Left ventricle myocardium inferior (tissue), 1 donor: ENCODE results near the gene GGT7. TPM values are rescaled to one million over a fixed set of nuclear protein-coding genes. Genes with fewer than 3 reads are reported as not detected.
"Not testable (repeated sequence)": the region's sequence is repeated elsewhere in the genome, so short reads cannot be mapped to it uniquely, and the experiment has no call there.

Source experiments
- DNase-seq: peaks from one replicate; pipeline ENCODE4 v3.0.0-alpha.2; 2020
- H3K27ac ChIP-seq: fragments of 200-600 bp; replicated peaks from 2 replicates; pipeline ENCODE4 v1.8.0; 2021
- H3K27me3 ChIP-seq: fragments of 200-600 bp; 2 replicates; pipeline ENCODE4 v1.8.0; 2021; ENCODE audit warnings: low read depth
- H3K36me3 ChIP-seq: fragments of 200-600 bp; 2 replicates; pipeline ENCODE4 v1.8.0; 2021
- H3K4me1 ChIP-seq: fragments of 200-600 bp; 2 replicates; pipeline ENCODE4 v1.8.0; 2021
- H3K4me3 ChIP-seq: fragments of 200-600 bp; 2 replicates; pipeline ENCODE4 v1.8.0; 2021; ENCODE audit warnings: mild to moderate bottlenecking, moderate library complexity
- H3K9me3 ChIP-seq: fragments of 200-600 bp; replicated peaks from 2 replicates; pipeline ENCODE4 v1.8.0; 2021
- intact Hi-C: fragments of 100-400 bp; cut with micrococcal nuclease; formaldehyde crosslinking; loops from one replicate; pipeline ENCODE4 v1.11.0; 2022
- total RNA-seq: library from RNA; stranded (reverse); fragmentation: NEBNext Ultra II Directional; extraction: Animal tissue kit (Norgen Biotek cat#: 25700); gene quantifications from one replicate; pipeline ENCODE4 v1.2.1, GENCODE V29; 2021
- TF ChIP-seq, protein P1 (sequence below): fragments of 200-600 bp; IDR thresholded peaks from 2 replicates; pipeline ENCODE4 v1.8.0; 2021; ENCODE audit warnings: antibody characterized with exemption, mild to moderate bottlenecking, borderline replicate concordance
- donor health status: DM: no; HTN: yes; CAD: no; lungs with severe emphysema.

Gene GGT7
- total RNA-seq, 1 donor from 2014 or later: 21.6 TPM

DNA sequence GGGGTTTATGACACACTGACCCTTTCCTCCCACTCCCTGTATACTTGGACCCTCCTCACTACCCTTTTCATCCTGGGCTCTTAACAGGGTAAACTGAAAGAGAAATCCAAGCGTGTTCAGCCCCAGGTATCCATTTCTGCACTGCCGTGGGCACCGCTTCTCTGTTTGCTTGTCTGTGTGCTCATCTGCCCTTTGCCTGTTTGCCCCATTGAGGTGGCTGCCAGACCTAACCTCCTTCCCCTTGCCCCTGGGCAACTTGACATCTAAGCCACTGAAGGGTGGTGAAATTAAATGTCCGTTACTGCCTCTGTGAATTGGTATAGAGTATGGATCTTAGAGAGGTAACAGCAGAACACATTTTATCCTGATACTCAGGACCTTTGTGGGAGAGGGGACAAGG, 42.5 kb upstream of the GGT7 start:
- H3K4me1 ChIP-seq: peaks cover 46% of the 10 kb centered on the region
- TF ChIP-seq, protein P1, sequence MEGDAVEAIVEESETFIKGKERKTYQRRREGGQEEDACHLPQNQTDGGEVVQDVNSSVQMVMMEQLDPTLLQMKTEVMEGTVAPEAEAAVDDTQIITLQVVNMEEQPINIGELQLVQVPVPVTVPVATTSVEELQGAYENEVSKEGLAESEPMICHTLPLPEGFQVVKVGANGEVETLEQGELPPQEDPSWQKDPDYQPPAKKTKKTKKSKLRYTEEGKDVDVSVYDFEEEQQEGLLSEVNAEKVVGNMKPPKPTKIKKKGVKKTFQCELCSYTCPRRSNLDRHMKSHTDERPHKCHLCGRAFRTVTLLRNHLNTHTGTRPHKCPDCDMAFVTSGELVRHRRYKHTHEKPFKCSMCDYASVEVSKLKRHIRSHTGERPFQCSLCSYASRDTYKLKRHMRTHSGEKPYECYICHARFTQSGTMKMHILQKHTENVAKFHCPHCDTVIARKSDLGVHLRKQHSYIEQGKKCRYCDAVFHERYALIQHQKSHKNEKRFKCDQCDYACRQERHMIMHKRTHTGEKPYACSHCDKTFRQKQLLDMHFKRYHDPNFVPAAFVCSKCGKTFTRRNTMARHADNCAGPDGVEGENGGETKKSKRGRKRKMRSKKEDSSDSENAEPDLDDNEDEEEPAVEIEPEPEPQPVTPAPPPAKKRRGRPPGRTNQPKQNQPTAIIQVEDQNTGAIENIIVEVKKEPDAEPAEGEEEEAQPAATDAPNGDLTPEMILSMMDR: no peak
- no peak for DNase-seq
- peaks cover 26% of the 10 kb centered on the region for H3K36me3 ChIP-seq
- no peaks in the 10 kb centered on the region for H3K27me3 ChIP-seq
- no peak overlapping the region for H3K4me3 ChIP-seq
- H3K27ac ChIP-seq: peak overlapping the region; percentile 60
- intact Hi-C loops: no loop called here
- H3K9me3 ChIP-seq: no peaks in the 10 kb centered on the region

DNA sequence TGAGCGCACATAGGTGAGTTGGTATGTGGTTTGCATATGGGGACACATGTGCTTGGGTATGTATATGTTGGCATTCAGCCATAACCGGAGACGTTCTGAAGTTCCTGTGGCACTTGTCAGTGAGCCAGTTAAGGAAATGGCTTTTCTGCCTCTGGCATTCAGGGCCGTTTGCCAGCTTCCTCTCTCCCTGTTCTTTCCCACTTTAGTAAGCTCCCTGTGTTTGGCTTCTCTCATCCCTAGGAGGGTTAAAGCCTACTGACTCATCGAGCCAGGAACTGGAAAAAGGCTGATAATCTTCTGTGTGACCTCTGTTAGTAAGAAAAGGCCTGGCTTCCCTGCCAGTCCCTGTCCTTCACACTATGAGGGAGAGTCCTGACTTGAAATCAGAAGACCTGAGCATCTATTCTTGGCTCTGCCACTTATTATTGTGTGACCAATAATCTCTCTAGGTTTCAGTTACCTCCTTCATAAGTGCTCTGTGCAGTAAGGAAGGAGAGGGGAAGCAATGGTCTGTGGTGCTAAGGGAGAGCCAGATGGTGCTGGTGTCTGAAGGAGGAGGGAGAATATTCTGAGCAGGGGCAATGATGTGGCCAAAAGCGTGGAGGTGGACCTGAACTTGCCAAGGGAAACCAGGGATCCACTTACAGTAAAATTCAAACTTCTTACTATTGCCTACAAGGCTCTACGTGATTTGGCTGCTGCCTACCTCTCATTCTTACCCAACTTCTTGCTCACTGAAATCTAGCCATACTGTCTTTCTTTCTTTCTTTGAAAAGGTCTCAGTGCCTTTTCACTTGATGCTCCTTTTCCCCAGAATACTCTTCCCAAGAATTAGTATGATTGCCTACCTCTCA, 35.2 kb upstream of the GGT7 start:
- no peaks in the 10 kb centered on the region for H3K9me3 ChIP-seq
- DNase-seq: peak; percentile 53
- H3K27ac ChIP-seq: peak overlapping the region; percentile 86
- no peaks in the 10 kb centered on the region for H3K36me3 ChIP-seq
- peaks cover 62% of the 10 kb centered on the region for H3K4me1 ChIP-seq
- TF ChIP-seq, protein P1: no peak
- H3K27me3 ChIP-seq: no peaks in the 10 kb centered on the region
- intact Hi-C loops: no loop called here
- no peak overlapping the region for H3K4me3 ChIP-seq

DNA sequence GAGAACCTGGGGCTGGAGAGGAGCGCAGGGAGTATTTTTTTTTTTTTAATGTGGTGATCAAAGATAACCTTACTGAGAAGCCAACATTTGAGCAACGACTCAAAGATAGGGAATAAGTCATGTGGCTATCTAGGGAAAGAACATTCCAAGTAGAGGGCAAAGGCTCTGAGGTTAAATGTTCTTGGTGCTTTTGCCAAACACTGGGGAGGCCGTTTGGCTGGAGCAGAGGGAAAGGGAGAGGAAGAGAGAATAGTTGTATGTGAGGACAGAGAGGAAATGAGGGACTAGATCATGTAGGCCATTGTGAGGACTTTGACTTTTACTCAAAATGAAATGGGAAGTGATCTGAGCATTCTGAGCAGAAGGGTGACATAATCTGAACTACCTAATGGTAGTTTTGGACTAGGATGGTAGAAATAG, 31.6 kb upstream of the GGT7 start:
- Histone ChIP-seq H3K36me3 (peaks cover 11% of the 10 kb centered on the region), H3K27ac (peak overlapping the region; percentile 86), H3K4me3 (no peak overlapping the region), H3K4me1 (peaks cover 80% of the 10 kb centered on the region), H3K27me3 (no peaks in the 10 kb centered on the region), H3K9me3 (no peaks in the 10 kb centered on the region)
- no peak for DNase-seq
- TF ChIP-seq, protein P1: no peak
- intact Hi-C loops: no loop called here

DNA sequence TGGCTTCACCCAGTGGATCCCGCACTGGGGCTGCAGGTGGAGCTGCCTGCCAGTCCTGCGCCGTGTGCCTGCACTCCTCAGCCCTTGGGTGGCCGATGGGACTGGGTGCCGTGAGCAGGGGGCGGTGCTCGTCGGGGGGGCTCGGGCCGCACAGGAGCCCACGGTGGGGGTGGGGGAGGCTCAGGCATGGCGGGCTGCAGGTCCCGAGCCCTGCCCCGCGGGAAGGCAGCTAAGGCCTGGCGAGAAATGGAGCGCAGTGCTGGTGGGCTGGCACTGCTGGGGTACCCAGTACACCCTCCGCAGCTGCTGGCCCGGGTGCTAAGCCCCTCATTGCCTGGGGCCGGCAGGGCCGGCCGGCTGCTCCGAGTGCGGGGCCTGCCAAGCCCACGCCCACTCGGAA, 26.1 kb upstream of the GGT7 start:
- intact Hi-C loops, H3K4me3 ChIP-seq, DNase-seq, H3K27me3 ChIP-seq, H3K9me3 ChIP-seq: not testable (repeated sequence)
- Histone ChIP-seq H3K27ac (peak overlapping the region; percentile 67), H3K4me1 (peaks cover 68% of the 10 kb centered on the region), H3K36me3 (peaks cover 11% of the 10 kb centered on the region)

DNA sequence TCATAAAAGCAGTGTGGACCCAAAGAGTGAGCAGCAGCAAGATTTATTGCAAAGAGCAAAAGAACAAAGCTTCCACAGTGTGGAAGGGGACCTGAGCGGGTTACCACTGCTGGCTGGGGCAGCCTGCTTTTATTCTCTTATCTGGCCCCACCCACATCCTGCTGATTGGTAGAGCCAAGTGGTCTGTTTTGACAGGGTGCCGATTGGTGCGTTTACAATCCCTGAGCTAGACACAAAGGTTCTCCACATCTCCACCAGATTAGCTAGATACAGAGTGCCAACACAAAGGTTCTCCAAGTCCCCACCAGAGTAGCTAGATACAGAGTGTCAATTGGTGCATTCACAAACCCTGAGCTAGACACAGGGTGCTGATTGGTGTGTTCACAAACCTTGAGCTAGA, 25.5 kb upstream of the GGT7 start:
- DNase-seq, H3K27me3 ChIP-seq, H3K27ac ChIP-seq, H3K9me3 ChIP-seq, H3K4me3 ChIP-seq, intact Hi-C loops: not testable (repeated sequence)
- Histone ChIP-seq H3K36me3 (peaks cover 11% of the 10 kb centered on the region), H3K4me1 (peaks cover 62% of the 10 kb centered on the region)

DNA sequence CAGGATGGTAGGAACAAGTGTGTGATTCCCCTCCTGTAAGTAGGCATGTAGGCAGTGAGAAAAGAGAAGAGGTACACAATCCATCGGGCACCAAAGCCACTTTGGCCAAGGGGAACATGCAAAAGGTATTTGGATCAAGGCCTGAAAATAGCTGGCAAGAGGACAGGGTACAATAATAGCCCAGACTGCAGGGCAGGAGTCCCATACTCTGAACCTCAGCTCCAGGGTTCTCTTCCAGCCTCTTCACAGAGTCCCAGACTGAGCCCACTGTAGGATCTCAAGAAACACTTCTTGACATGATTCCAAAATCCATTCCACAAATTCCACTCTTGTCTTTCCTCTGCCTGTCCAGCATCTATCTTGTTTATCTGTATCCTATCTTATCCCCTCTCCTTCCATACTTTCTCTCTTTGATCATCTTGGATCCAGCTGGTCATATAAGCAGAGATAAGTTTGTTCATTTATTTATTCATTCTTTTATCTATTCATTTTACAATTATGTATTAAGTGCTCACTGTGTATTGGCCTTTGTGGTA, 23.5 kb upstream of the GGT7 start:
- H3K36me3 ChIP-seq: peaks cover 5% of the 10 kb centered on the region
- intact Hi-C loops: no loop called here
- no peak overlapping the region for H3K4me3 ChIP-seq
- H3K27me3 ChIP-seq: no peaks in the 10 kb centered on the region
- H3K9me3 ChIP-seq: no peaks in the 10 kb centered on the region
- H3K27ac ChIP-seq: peak overlapping the region; percentile 71
- TF ChIP-seq, protein P1: no peak
- no peak for DNase-seq
- peaks cover 71% of the 10 kb centered on the region for H3K4me1 ChIP-seq
